Heart right ventricle (tissue), 16 donors: ENCODE data around the gene PUS7L. TPM values are rescaled to one million over a fixed set of nuclear protein-coding genes. Genes with fewer than 3 reads are reported as not detected.
A peak's percentile ranks its signal among the peaks of the same experiment; 100 is the strongest.

Experiments
- ATAC-seq, 8 donors: fragments of 200-7000 bp; cut with Tn5 transposase; one replicate each; pipeline ENCODE4 v1.9.1; 2020; ENCODE audit warnings: mild to moderate bottlenecking in 8 of 8, moderate library complexity in 8 of 8, moderate number of reproducible peaks in 1 of 8
- DNase-seq, 2 donors: peaks; one replicate each; pipeline ENCODE4 v3.0.0-alpha.2; 2020
- H3K27ac ChIP-seq, 10 donors: fragments of 200-600 bp; sonication (generic) in 2 of 10; one replicate each; pipeline versions ENCODE4 v1.5.0 to v1.8.0; 2020 to 2022; ENCODE audit warnings: mild to moderate bottlenecking in 3 of 10
- H3K27me3 ChIP-seq, 7 donors: fragments of 200-600 bp; one replicate each; pipeline ENCODE4 v1.8.0; 2021 to 2022; ENCODE audit warnings: mild to moderate bottlenecking in 2 of 7
- H3K36me3 ChIP-seq, 9 donors: fragments of 200-600 bp; sonication (generic) in 1 of 9; one replicate each; pipeline versions ENCODE4 v1.5.0 to v1.8.0; 2020 to 2022; ENCODE audit warnings: mild to moderate bottlenecking in 2 of 9
- H3K4me1 ChIP-seq, 9 donors: fragments of 200-600 bp; sonication (generic) in 1 of 9; one replicate each; pipeline versions ENCODE4 v1.5.0 to v1.8.0; 2020 to 2022; ENCODE audit warnings: mild to moderate bottlenecking in 4 of 9
- H3K4me3 ChIP-seq, 10 donors: fragments of 200-600 bp; sonication (generic) in 2 of 10; one replicate each; pipeline versions ENCODE4 v1.5.0 to v1.8.0; 2020 to 2022; ENCODE audit warnings: mild to moderate bottlenecking in 7 of 10, moderate library complexity in 2 of 10
- H3K9me3 ChIP-seq, 11 donors: fragments of 200-600 bp in 10 of 11; sonication (generic) in 2 of 11; one replicate each; pipeline versions ENCODE4 v1.5.0 to v1.8.0; 2013 to 2022; ENCODE audit warnings: mild to moderate bottlenecking in 2 of 11, control low read depth in 1 of 11, moderate library complexity in 1 of 11
- CTCF ChIP-seq, 9 donors: fragments of 200-600 bp; sonication (generic) in 2 of 9; IDR thresholded peaks; one replicate each; pipeline versions ENCODE4 v1.5.0 to v1.8.0; 2021 to 2022; ENCODE audit warnings: antibody characterized with exemption in 9 of 9, mild to moderate bottlenecking in 5 of 9, moderate library complexity in 1 of 9
- WGBS, 2 donors: extraction: QIAGEN DNeasy Blood & Tissue Kit; methylation state at CpG; one replicate each; pipeline ENCODE4 v1.1.7; 2013; ENCODE audit warnings: inconsistent platforms in 1 of 2; 5-methylcytosine and 5-hydroxymethylcytosine counted together
- intact Hi-C, 10 donors: fragments of 100-400 bp; cut with DNase I; formaldehyde crosslinking; loops; one replicate each; pipeline versions ENCODE4 v1.11.1 to v1.14.2; 2022
- long read RNA-seq, 3 donors: library from polyadenylated mRNA; unstranded; transcript quantifications; one replicate each; pipeline ENCODE4 v2.0.0, GENCODE V29; 2020 to 2021
- polyA plus RNA-seq, 2 donors: library from polyadenylated mRNA; stranded (reverse); fragments of 200-250 nt; gene quantifications; one replicate each; pipeline ENCODE4 v1.2.3, GENCODE V29; 2013
- total RNA-seq, 10 donors: library from RNA; stranded (reverse); fragmentation: NEBNext Ultra II Directional in 3 of 10; extraction: Animal tissue kit (Norgen Biotek cat#: 25700) in 3 of 10; gene quantifications; one replicate each; pipeline versions ENCODE4 v1.2.1 to v1.2.4, GENCODE V29; 2021 to 2023
- donor health status: Arrhythmogenic right ventricular cardiomyopathy.
- donor health status: ischemic (EF 13 %, LVEDD 7.1; RV severe dilation, severe dysfunction).
- donor health status: healthy with polysubstance abuse.
- donor health status: DM: no; HTN: yes; CAD: no.
- donor health status: DM: no; HTN: no; CAD: no.
- donor health status: ischemic (EF 25% LVEDD 6.9; RV normal size, moderate dysfunction).
- donor health status: ischemic (EF 25% LVEDD 5.7; RV mildly dilated, moderate dysfunction).
- donor health status: healthy.
- donor health status: DM: yes; HTN: yes; CAD: no.
- donor health status: Ischemic cardiomyopathy.
- donor health status: ischemic (EF 35%, LVEDD 5.7; RV mildly dilated, moderate dysfunction).
- donor health status: nonischemic (EF 11% LVEDD 7.7; RV severe dilation, severe dysfunction).
- donor health status: DM: yes; HTN: yes; CAD: no.
- donor health status: PGD.
- donor health status: ischemic (EF 29% LVEDD 5.4; RV normal size, mild dysfunction).
- donor health status: nonischemic (EF 23%, LVEDD 6.1; RV moderate dilation, normal function).

The PUS7L gene
- total RNA-seq, result 1 to 10 TPM; 4.1 to 7.8 (median 5.2) TPM
- 1 to 10 TPM; 1.2 to 1.5 TPM for polyA plus RNA-seq
- long read RNA-seq, donor 1, result 0 reads
- long read RNA-seq, donor 2, partial matches to known transcripts, result 3 of 6 reads
- long read RNA-seq, donor 2, other reads (novel, unspliced or antisense), result 3 of 6 reads
- long read RNA-seq, donor 3, partial matches to known transcripts, result 4 of 6 reads
- long read RNA-seq, donor 3, other reads (novel, unspliced or antisense), result 2 of 6 reads

GRCh38 chr12:43758728-43759563 is at the start of gene PUS7L, which contains the start of gene IRAK4:
Gene PUS7L (minus strand): TSS chr12:43758790. CDS start chr12:43755245, 3,545 bp downstream.
Gene IRAK4 (plus strand): TSS chr12:43758951. CDS start chr12:43768112, 9,161 bp downstream.
- Histone ChIP-seq H3K4me1 (peaks cover 4 to 52% (median 26%) of the 10 kb centered on the region in 9 donors), H3K4me3 (peak within 1 kb of the TSS; percentile 56 to 93 (median 78)), H3K27me3 (no peaks in the 10 kb centered on the region), H3K9me3 (no peaks in the 10 kb centered on the region), H3K27ac (peak within 1 kb of the TSS in 9 of 10 donors; percentile 76 to 94 (median 88)), H3K36me3 (peaks cover 0 to 15% (median 8%) of the 10 kb centered on the region in 9 donors)
- intact Hi-C loops, result loop anchor here in 5 of 10 donors (1.0 to 5.0 kb wide), 4 partner anchors 47 to 123 kb away; partner anchors contain the start of gene TWF1 (in 4 of the 5)
- WGBS, 2 donors, result 0% methylated on average over 54 of the region's 54 CpGs
- TF ChIP-seq CTCF (IDR thresholded peaks at IDR 0.05), result peak in 8 of 9 donors; percentile 29 to 71 (median 52)
- ATAC-seq (peak; percentile 99 to 100 (median 100)), DNase-seq (peak; percentile 93 to 94)

GRCh38 chr12:43807386-43807785 is 48.8 kb upstream of the PUS7L start:
- ATAC-seq (no peak), DNase-seq (no peak)
- Histone ChIP-seq H3K27me3 (no peaks in the 10 kb centered on the region), H3K4me1 (peaks cover 0 to 46% (median 24%) of the 10 kb centered on the region in 9 donors), H3K4me3 (no peak overlapping the region), H3K27ac (peak overlapping the region in 6 of 10 donors; percentile 94 to 99 (median 98)), H3K9me3 (no peaks in the 10 kb centered on the region), H3K36me3 (peaks cover 0 to 20% (median 0%) of the 10 kb centered on the region in 9 donors)
- no peak for TF ChIP-seq CTCF (IDR thresholded peaks at IDR 0.05)
- intact Hi-C loops, result loop anchor here in 6 of 10 donors (2.0 to 10.0 kb wide), 6 partner anchors 27 to 77 kb away; partner anchors contain the start of genes IRAK4 (in 3 of the 6) and PUS7L (in 3 of the 6)
- 87 to 95% methylated on average over 3 of the region's 3 CpGs for WGBS, 2 donors

- intact Hi-C loops, result loop anchor here in 6 of 10 donors (1.0 to 10.0 kb wide), 8 partner anchors 28 to 78 kb away; partner anchors contain the start of genes IRAK4 (in 4 of the 6), PUS7L (in 4 of the 6) and TMEM117 (in 1 of the 6)
- Histone ChIP-seq H3K9me3 (no peaks in the 10 kb centered on the region), H3K36me3 (peaks cover 0 to 27% (median 0%) of the 10 kb centered on the region in 9 donors), H3K4me1 (peaks cover 0 to 46% (median 24%) of the 10 kb centered on the region in 9 donors), H3K27me3 (no peaks in the 10 kb centered on the region), H3K4me3 (peak overlapping the region; percentile 74 to 97 (median 93)), H3K27ac (peak overlapping the region; percentile 83 to 99 (median 96))
- no peak for DNase-seq
- 4 to 5% methylated on average over 3 of the region's 3 CpGs for WGBS, 2 donors
- TF ChIP-seq CTCF (IDR thresholded peaks at IDR 0.05), result no peak
- ATAC-seq, result no peak
Observed at GRCh38 chr12:43806737-43807072, 48.1 kb upstream of the PUS7L start.
